Uterus (tissue), 4 donors: Measurements from ENCODE around the gene SH3RF3. TPM values are rescaled to one million over a fixed set of nuclear protein-coding genes. Genes with fewer than 3 reads are reported as not detected.

Experiments
- DNase-seq, 2 donors: peaks; one replicate each; pipeline ENCODE4 v3.0.0-alpha.2; 2019 to 2020
- H3K27ac ChIP-seq, 2 donors: fragments of 200-600 bp; sonication (generic); 1 replicate in 1 of 2; 2 replicates in 1 of 2; pipeline ENCODE4 v1.5.1; 2016 to 2018
- H3K27me3 ChIP-seq, 2 donors: fragments of 200-600 bp; sonication (generic); one replicate each; pipeline ENCODE4 v1.5.1; 2018 to 2019; ENCODE audit warnings: control low read depth in 1 of 2
- H3K36me3 ChIP-seq, 2 donors: fragments of 200-600 bp; sonication (generic); one replicate each; pipeline ENCODE4 v1.5.1; 2019; ENCODE audit warnings: control low read depth in 1 of 2
- H3K4me1 ChIP-seq, 2 donors: fragments of 200-600 bp; sonication (generic); one replicate each; pipeline ENCODE4 v1.5.1; 2018 to 2019; ENCODE audit warnings: control low read depth in 1 of 2
- H3K4me3 ChIP-seq, 2 donors: fragments of 200-600 bp; sonication (generic); 1 replicate in 1 of 2; 2 replicates in 1 of 2; pipeline ENCODE4 v1.5.1; 2018 to 2019; ENCODE audit warnings: mild to moderate bottlenecking in 1 of 2
- H3K9me3 ChIP-seq, 2 donors: fragments of 200-600 bp; sonication (generic); one replicate each; pipeline ENCODE4 v1.5.1; 2019; ENCODE audit warnings: control low read depth in 1 of 2
- POLR2A ChIP-seq, 2 donors: fragments of 450-650 bp; IDR thresholded peaks; one replicate each; pipeline ENCODE4 v1.6.1; 2016; ENCODE audit warnings: antibody characterized with exemption in 2 of 2, mild to moderate bottlenecking in 1 of 2, moderate library complexity in 1 of 2
- intact Hi-C: fragments of 100-400 bp; cut with DNase I; formaldehyde crosslinking; loops from one replicate; pipeline ENCODE4 v1.15.1; 2023; ENCODE audit warnings: low total_unique reads
- total RNA-seq, 4 donors: library from RNA; depleted of rRNA in 3 of 4; stranded (reverse); fragments of >200 nt in 3 of 4; gene quantifications; one replicate each; pipeline versions ENCODE4 v1.1.0 to v1.2.4, GENCODE V29; 2014 to 2023
- TF ChIP-seq, protein P1 (sequence below), 4 experiments: fragments of 200-600 bp in 2 of 4; fragments of 450-650 bp in 2 of 4; sonication (generic) in 2 of 4; IDR thresholded peaks; one replicate each; pipeline ENCODE4 v1.5.1; 2016 to 2019; ENCODE audit warnings: antibody characterized with exemption in 4 of 4, mild to moderate bottlenecking in 2 of 4, moderate library complexity in 1 of 4
- donor health status: DM: yes; HTN: yes; CAD: no.

SH3RF3 gene
- total RNA-seq, 4 donors from 2014 or later = 5.1 to 10.2 (median 8.7) TPM; not detected in 1

DNA sequence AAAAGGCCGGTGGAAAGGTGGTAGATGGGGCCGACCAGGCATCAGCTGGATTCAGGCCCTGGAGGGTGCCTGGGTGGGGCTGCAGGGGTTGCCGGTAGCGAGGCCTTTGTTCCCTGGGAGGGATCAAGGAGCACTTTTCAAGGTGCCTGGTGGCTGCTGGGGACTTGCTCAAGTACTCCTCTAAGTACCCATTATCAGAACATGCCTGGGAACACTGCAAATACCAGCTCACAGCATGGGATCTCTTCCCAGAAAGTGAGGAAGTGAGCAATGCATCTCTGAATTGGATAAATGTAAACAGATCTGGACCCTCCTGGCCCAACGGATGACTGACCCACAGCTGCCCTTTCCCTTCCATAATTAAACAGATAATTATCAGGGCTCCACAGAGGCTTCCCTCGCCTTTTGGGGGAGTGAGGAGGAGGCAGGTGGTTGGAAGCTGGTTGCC, 210.5 kb downstream of the SH3RF3 start:
- no peak overlapping the region for H3K27ac ChIP-seq
- H3K36me3 ChIP-seq = no peaks in the 10 kb centered on the region
- no peak for DNase-seq
- TF ChIP-seq, protein P1, sequence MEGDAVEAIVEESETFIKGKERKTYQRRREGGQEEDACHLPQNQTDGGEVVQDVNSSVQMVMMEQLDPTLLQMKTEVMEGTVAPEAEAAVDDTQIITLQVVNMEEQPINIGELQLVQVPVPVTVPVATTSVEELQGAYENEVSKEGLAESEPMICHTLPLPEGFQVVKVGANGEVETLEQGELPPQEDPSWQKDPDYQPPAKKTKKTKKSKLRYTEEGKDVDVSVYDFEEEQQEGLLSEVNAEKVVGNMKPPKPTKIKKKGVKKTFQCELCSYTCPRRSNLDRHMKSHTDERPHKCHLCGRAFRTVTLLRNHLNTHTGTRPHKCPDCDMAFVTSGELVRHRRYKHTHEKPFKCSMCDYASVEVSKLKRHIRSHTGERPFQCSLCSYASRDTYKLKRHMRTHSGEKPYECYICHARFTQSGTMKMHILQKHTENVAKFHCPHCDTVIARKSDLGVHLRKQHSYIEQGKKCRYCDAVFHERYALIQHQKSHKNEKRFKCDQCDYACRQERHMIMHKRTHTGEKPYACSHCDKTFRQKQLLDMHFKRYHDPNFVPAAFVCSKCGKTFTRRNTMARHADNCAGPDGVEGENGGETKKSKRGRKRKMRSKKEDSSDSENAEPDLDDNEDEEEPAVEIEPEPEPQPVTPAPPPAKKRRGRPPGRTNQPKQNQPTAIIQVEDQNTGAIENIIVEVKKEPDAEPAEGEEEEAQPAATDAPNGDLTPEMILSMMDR (IDR thresholded peaks at IDR 0.05) = no peak
- no peak for TF ChIP-seq POLR2A (IDR thresholded peaks at IDR 0.05)
- intact Hi-C loops = no loop called here
- no peaks in the 10 kb centered on the region for H3K9me3 ChIP-seq
- no peak overlapping the region for H3K4me3 ChIP-seq
- no peaks in the 10 kb centered on the region for H3K27me3 ChIP-seq
- no peaks in the 10 kb centered on the region for H3K4me1 ChIP-seq

DNA sequence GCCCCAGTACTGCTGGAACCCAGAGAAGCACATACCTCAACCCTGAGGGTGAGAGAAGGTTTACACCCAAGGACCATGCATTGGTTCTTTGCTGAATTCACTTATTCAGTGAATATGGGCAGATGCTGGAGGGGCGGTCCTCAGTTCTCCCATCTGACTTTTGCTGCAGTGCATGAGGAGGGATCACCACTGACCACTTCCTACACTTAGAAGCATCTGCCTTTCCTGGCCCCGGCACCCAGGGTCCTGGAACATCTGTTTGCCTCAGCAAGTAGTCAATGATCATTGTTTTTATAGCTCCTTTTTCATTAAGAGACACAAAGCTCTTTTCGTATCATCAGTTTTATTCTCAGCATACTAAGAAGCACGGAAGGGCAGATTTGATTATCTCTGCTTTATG, 211.4 kb downstream of the SH3RF3 start:
- TF ChIP-seq, protein P1 (IDR thresholded peaks at IDR 0.05) = no peak
- Histone ChIP-seq H3K4me3 (no peak overlapping the region), H3K9me3 (no peaks in the 10 kb centered on the region), H3K27ac (no peak overlapping the region), H3K36me3 (no peaks in the 10 kb centered on the region), H3K27me3 (no peaks in the 10 kb centered on the region), H3K4me1 (no peaks in the 10 kb centered on the region)
- no peak for DNase-seq
- intact Hi-C loops = no loop called here

DNA sequence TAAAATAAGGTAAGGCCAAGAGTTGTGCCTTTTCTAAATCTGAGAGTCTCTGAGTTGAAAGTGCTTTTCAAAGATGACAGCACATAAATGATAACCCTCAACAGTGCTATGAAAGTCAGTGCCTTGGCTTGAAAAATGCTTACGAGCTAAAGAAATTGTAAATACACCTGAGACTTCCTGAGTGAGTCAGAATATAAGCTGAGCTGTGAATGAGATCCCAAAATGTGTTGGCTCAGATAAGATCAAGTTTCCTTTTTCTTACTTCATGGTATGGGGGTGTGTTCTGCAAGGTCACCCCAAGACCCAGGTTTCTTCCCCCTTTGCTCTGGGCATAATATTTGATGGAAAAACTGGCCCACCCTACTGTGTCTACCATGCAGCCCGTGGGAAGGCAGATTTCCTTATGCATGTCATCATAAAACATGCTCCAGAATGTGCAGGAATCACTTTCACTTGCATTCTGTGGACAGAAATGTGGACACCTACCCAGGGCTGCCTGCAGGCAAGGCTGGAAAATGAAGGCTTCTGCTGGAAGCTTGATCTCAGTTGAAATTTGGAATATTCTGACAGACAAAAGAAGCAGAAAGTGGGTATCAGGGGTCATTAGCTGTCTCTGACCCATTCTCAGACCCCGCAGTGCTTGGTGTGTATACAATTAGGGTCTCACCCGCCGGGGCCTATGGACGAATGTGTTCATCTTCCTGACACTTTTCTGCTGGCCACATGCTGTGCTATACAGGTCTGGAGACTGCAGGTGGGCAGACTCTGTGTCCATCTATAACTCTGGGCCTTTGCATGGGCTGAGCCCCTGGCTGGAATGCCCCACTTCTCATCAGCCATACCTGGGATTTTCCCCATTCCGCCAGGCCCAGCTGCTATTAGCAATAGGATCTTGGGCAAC, 212.6 kb downstream of the SH3RF3 start:
- Histone ChIP-seq H3K27ac (no peak overlapping the region), H3K27me3 (no peaks in the 10 kb centered on the region), H3K36me3 (no peaks in the 10 kb centered on the region), H3K4me3 (no peak overlapping the region), H3K9me3 (no peaks in the 10 kb centered on the region), H3K4me1 (no peaks in the 10 kb centered on the region)
- intact Hi-C loops = no loop called here
- TF ChIP-seq, protein P1 (IDR thresholded peaks at IDR 0.05) = no peak
- no peak for TF ChIP-seq POLR2A (IDR thresholded peaks at IDR 0.05)
- DNase-seq = no peak

DNA sequence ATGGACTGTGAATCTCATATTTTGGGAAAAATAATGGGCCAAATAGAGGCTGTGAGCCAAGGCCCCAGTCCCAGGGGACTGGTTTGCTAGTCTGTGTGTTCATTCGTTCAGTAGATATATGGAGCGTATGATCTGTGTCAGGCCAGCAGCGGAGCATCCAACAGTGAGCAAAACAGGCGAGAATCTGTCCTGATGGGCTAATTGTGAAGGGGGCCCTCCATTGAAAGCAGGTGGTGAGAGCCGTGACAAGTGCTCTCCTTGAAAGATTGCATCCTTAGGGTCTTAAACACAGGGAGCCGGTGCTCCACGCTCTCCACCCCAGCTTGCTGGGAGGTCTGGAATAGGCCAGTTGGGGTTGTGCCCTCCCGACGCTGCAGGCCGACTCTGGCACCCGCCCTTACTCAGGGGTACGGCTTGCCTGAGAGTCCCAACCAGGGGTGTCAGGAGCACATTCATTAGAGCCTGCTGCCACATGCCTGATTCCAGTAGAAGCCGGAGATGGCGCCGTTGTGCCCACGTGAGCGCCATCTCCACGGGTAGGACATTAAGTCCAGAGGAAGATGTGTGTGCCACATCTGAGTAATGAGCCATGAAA, 213.3 kb downstream of the SH3RF3 start:
- intact Hi-C loops = no loop called here
- H3K27me3 ChIP-seq = no peaks in the 10 kb centered on the region
- H3K4me3 ChIP-seq = no peak overlapping the region
- no peaks in the 10 kb centered on the region for H3K4me1 ChIP-seq
- TF ChIP-seq POLR2A (IDR thresholded peaks at IDR 0.05) = no peak
- TF ChIP-seq, protein P1 (IDR thresholded peaks at IDR 0.05) = no peak
- no peaks in the 10 kb centered on the region for H3K36me3 ChIP-seq
- no peak for DNase-seq
- H3K27ac ChIP-seq = no peak overlapping the region
- H3K9me3 ChIP-seq = no peaks in the 10 kb centered on the region

DNA sequence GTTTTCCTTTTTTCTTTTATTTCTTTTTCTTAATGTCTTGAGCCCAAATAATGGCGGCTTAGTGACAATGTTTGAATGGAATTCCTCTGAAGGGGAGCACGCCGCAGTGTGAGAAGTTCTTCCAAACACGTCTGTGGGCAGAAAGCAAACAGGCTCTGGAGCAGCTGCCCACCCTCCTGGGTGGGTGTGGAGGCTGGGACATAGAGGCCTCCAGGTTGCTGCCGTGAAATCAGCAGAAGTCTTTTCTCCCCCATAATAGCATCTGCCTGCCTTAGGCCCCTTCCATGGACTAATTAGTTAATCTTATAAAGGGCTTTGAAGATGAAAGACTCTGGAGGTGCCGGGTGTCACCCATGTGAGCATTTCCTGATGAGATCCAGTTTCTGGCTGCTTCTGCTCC, 213.9 kb downstream of the SH3RF3 start:
- Histone ChIP-seq H3K27me3 (no peaks in the 10 kb centered on the region), H3K9me3 (no peaks in the 10 kb centered on the region), H3K27ac (no peak overlapping the region), H3K4me3 (no peak overlapping the region), H3K4me1 (no peaks in the 10 kb centered on the region), H3K36me3 (no peaks in the 10 kb centered on the region)
- intact Hi-C loops = no loop called here
- TF ChIP-seq, protein P1 (IDR thresholded peaks at IDR 0.05) = no peak
- no peak for DNase-seq
